Smooth muscle cell (in vitro differentiated cells): ENCODE measurements around the gene UST. TPM values are rescaled to one million over a fixed set of nuclear protein-coding genes. Genes with fewer than 3 reads are reported as not detected.

ENCODE experiments used
- DNase-seq: peaks from one replicate; lab custom pipeline; 2025; ENCODE audit not compliant: unreplicated experiment; lab: John Stamatoyannopoulos, UW
- H2AFZ ChIP-seq: fragments of 200-600 bp; sonication (generic); 2 replicates; pipeline ENCODE4 v1.6.0; 2016; ENCODE audit warnings: antibody characterized with exemption, low read depth, mild to moderate bottlenecking
- H3F3A ChIP-seq: fragments of 200-600 bp; sonication (generic); 2 replicates; pipeline ENCODE4 v1.6.0; 2017; ENCODE audit warnings: antibody characterized with exemption, low read depth
- H3K27ac ChIP-seq: fragments of 200-600 bp; sonication (generic); 2 replicates; pipeline ENCODE4 v1.5.1; 2016; ENCODE audit warnings: low read depth, mild to moderate bottlenecking
- H3K27me3 ChIP-seq: fragments of 200-600 bp; sonication (generic); 2 replicates; pipeline ENCODE4 v1.6.1; 2016; ENCODE audit warnings: low read depth, mild to moderate bottlenecking
- H3K36me3 ChIP-seq: fragments of 200-600 bp; sonication (generic); 2 replicates; pipeline ENCODE4 v1.5.1; 2016; ENCODE audit warnings: low read depth
- H3K4me1 ChIP-seq: fragments of 200-600 bp; sonication (generic); 2 replicates; pipeline ENCODE4 v1.5.1; 2016; ENCODE audit warnings: low read depth
- H3K4me2 ChIP-seq: fragments of 200-600 bp; sonication (generic); 2 replicates; pipeline ENCODE4 v1.6.0; 2016; ENCODE audit warnings: mild to moderate bottlenecking
- H3K4me3 ChIP-seq: fragments of 200-600 bp; sonication (generic); 2 replicates; pipeline ENCODE4 v1.5.1; 2016; ENCODE audit warnings: mild to moderate bottlenecking
- H3K79me2 ChIP-seq: fragments of 200-600 bp; sonication (generic); 2 replicates; pipeline ENCODE4 v1.6.0; 2016; ENCODE audit warnings: low read depth, mild to moderate bottlenecking
- H3K9ac ChIP-seq: fragments of 200-600 bp; sonication (generic); 2 replicates; pipeline ENCODE4 v1.6.0; 2016; ENCODE audit warnings: low read depth
- H3K9me3 ChIP-seq: fragments of 200-600 bp; sonication (generic); replicated peaks from 2 replicates; pipeline ENCODE4 v1.5.1; 2016; ENCODE audit warnings: low read depth
- H4K20me1 ChIP-seq: fragments of 200-600 bp; sonication (generic); 2 replicates; pipeline ENCODE4 v1.6.0; 2016; ENCODE audit warnings: low read depth
- WGBS: methylation state at CpG from one replicate; pipeline ENCODE4 v1.1.7; 2016; ENCODE audit warnings: low lambda C conversion rate; 5-methylcytosine and 5-hydroxymethylcytosine counted together
- polyA plus RNA-seq: library from polyadenylated mRNA; unstranded; fragments of >200 nt; fragmentation: Nextera tagmentation; extraction: Ambion mirVana; gene quantifications from 2 replicates; pipeline ENCODE4 v1.2.1, GENCODE V29; 2016
- total RNA-seq: library from RNA; depleted of rRNA; stranded (reverse); fragments of >200 nt; gene quantifications from 2 replicates; pipeline ENCODE4 v1.2.3, GENCODE V29; 2014
- TF ChIP-seq, protein P1 (sequence below): fragments of 200-600 bp; sonication (generic); IDR thresholded peaks from 2 replicates; pipeline ENCODE4 v1.5.1; 2017; ENCODE audit warnings: borderline replicate concordance, mild to moderate bottlenecking, antibody characterized with exemption; ENCODE audit not compliant: insufficient read depth, poor library complexity, severe bottlenecking

Gene UST
- total and polyA plus RNA-seq, 2 experiments from 2014 or later = 16.1 to 19.5 TPM

DNA sequence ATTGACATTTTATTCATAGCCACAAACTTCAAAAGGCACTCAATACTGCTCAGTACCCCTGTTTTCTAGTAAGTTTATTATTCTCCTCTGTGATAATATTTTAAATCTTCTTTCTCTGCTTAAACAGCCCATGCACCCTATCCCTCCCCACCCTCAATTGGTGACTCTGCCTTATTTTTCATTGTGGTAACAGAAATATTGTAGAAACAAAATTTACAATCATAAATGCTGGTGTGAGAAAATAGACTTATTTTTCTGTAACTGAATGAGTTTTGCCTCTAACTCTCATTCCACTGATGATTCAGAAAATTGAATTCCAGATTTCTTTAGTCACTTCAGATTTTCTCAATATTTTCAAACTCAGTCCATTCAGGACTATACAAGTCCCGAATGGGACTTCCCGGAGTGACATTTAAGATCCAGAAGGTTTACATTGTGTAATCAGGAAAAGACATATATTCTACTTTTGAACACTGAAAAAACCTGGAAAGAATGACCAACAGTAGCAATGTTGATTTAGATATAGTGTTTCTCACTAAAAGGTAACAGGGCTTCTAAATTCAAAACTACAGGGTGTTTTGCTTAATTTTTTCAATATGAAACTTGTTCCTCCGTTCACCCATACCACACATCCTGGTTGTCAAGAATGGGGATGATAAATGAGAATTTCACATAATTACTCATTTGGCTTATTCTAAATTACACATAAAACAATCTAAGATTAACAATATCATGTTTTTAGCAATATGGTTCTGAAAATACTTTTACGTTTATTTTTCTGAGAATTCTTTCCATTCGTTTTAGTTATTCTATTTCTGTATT, 34.8 kb upstream of the UST start:
- Histone ChIP-seq H4K20me1 (no peaks in the 10 kb centered on the region), H3K9me3 (no peaks in the 10 kb centered on the region), H3K4me3 (no peak overlapping the region), H3F3A (no peaks in the 10 kb centered on the region), H3K27me3 (no peaks in the 10 kb centered on the region), H3K79me2 (no peaks in the 10 kb centered on the region), H2AFZ (peak overlapping the region; percentile 24), H3K27ac (no peak overlapping the region), H3K9ac (no peak overlapping the region), H3K4me1 (no peaks in the 10 kb centered on the region), H3K4me2 (no peak overlapping the region), H3K36me3 (peaks cover 4% of the 10 kb centered on the region)
- DNase-seq = no peak
- 91% methylated on average over 5 of the region's 5 CpGs for WGBS
- TF ChIP-seq, protein P1, sequence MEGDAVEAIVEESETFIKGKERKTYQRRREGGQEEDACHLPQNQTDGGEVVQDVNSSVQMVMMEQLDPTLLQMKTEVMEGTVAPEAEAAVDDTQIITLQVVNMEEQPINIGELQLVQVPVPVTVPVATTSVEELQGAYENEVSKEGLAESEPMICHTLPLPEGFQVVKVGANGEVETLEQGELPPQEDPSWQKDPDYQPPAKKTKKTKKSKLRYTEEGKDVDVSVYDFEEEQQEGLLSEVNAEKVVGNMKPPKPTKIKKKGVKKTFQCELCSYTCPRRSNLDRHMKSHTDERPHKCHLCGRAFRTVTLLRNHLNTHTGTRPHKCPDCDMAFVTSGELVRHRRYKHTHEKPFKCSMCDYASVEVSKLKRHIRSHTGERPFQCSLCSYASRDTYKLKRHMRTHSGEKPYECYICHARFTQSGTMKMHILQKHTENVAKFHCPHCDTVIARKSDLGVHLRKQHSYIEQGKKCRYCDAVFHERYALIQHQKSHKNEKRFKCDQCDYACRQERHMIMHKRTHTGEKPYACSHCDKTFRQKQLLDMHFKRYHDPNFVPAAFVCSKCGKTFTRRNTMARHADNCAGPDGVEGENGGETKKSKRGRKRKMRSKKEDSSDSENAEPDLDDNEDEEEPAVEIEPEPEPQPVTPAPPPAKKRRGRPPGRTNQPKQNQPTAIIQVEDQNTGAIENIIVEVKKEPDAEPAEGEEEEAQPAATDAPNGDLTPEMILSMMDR = no peak

DNA sequence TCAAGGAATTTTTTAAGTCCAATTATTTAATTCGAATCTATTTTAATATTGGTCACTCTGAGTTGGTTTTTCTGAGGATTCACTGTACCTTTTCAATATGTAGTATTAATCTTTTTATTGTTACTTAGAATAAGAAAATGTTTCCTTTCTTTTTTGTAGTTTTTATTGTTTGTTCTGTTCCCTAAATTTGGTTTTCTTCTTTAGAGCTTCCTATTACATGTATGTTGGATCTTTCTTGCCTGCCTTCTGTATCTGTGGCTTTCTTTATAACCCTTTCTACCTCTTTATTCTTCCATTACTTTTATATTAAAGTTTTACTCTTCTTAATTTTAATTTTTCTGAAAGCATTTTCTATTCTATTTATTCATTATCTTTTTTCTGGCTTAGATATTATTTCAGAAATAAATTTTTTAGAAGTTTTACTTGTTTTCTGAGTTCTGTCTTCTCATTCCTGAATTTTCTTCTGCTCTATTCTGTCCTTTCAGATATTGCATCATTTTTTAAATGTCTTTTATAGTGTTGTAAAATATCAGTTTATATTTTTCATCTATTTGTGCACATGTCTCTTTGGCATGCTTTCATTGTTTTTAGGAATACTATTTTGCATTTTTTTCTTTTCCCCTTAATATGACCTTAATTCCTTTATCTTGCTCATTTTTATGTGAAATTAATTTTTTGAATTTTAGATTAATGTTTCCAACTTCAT, 33.6 kb upstream of the UST start:
- Histone ChIP-seq H3K4me1 (no peaks in the 10 kb centered on the region), H3K9me3 (no peaks in the 10 kb centered on the region), H3K4me2 (no peak overlapping the region), H3K4me3 (no peak overlapping the region), H3K27ac (no peak overlapping the region), H4K20me1 (no peaks in the 10 kb centered on the region), H3K36me3 (peaks cover 4% of the 10 kb centered on the region), H3K27me3 (no peaks in the 10 kb centered on the region), H3F3A (no peaks in the 10 kb centered on the region), H2AFZ (no peak overlapping the region), H3K79me2 (no peaks in the 10 kb centered on the region), H3K9ac (no peak overlapping the region)
- no peak for DNase-seq
- WGBS = 98% methylated on average over 1 of the region's 1 CpG
- TF ChIP-seq, protein P1 = no peak

DNA sequence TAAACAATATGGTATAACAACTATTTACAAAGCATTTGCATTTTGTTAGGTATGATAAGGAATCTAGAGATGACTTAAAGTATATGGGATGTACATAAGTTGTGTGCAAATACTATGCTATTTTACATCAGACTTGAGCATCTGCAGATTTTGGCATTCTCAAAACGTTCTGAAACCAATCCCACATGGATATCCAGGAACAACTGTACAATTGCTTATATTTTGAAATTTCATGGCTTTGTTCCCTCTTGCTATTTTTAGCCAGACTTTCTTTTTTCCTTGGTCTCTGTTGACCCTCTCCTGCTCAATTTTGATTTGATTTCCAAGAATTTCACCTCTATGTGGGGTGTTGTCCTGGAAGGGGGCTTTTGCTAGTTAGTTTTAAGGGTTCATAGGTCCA, 32.9 kb upstream of the UST start:
- Histone ChIP-seq H3K4me3 (no peak overlapping the region), H3K27me3 (no peaks in the 10 kb centered on the region), H3K36me3 (peaks cover 4% of the 10 kb centered on the region), H4K20me1 (no peaks in the 10 kb centered on the region), H3K79me2 (no peaks in the 10 kb centered on the region), H3K4me1 (no peaks in the 10 kb centered on the region), H3K9me3 (no peaks in the 10 kb centered on the region), H2AFZ (no peak overlapping the region), H3F3A (no peaks in the 10 kb centered on the region), H3K4me2 (no peak overlapping the region), H3K27ac (no peak overlapping the region), H3K9ac (no peak overlapping the region)
- TF ChIP-seq, protein P1 = no peak
- DNase-seq = no peak
- WGBS = 90% methylated on average over 1 of the region's 1 CpG
